Heart left ventricle (tissue), 13 donors: ENCODE data around the gene TLK2.

ENCODE experiments used
- POLR2A ChIP-seq, 2 donors: fragments of 450-650 bp; IDR thresholded peaks; one replicate each; pipeline ENCODE4 v1.6.1; 2017; ENCODE audit warnings: antibody characterized with exemption in 2 of 2, mild to moderate bottlenecking in 2 of 2, moderate library complexity in 2 of 2
- TF ChIP-seq, protein P1 (sequence below), 12 donors: fragments of 200-600 bp; sonication (generic) in 4 of 12; IDR thresholded peaks; one replicate each; pipeline versions ENCODE4 v1.5.0 to v1.8.0; 2018 to 2022; ENCODE audit warnings: antibody characterized with exemption in 12 of 12, mild to moderate bottlenecking in 5 of 12
- donor health status: ischemic (EF 13 %, LVEDD 7.1; RV severe dilation, severe dysfunction).
- donor health status: DM: no; HTN: yes; CAD: no.
- donor health status: DM: no; HTN: no; CAD: no.
- donor health status: ischemic (EF 25% LVEDD 6.9; RV normal size, moderate dysfunction).
- donor health status: ischemic (EF 25% LVEDD 5.7; RV mildly dilated, moderate dysfunction).
- donor health status: ischemic (EF 35%, LVEDD 5.7; RV mildly dilated, moderate dysfunction).
- donor health status: nonischemic (EF 11% LVEDD 7.7; RV severe dilation, severe dysfunction).
- donor health status: DM: yes; HTN: yes; CAD: no.
- donor health status: PGD.
- donor health status: ischemic (EF 29% LVEDD 5.4; RV normal size, mild dysfunction).
- donor health status: nonischemic (EF 23%, LVEDD 6.1; RV moderate dilation, normal function).

GRCh38 chr17:62648956-62649294 is 170.3 kb downstream of the TLK2 start:
- TF ChIP-seq, protein P1, sequence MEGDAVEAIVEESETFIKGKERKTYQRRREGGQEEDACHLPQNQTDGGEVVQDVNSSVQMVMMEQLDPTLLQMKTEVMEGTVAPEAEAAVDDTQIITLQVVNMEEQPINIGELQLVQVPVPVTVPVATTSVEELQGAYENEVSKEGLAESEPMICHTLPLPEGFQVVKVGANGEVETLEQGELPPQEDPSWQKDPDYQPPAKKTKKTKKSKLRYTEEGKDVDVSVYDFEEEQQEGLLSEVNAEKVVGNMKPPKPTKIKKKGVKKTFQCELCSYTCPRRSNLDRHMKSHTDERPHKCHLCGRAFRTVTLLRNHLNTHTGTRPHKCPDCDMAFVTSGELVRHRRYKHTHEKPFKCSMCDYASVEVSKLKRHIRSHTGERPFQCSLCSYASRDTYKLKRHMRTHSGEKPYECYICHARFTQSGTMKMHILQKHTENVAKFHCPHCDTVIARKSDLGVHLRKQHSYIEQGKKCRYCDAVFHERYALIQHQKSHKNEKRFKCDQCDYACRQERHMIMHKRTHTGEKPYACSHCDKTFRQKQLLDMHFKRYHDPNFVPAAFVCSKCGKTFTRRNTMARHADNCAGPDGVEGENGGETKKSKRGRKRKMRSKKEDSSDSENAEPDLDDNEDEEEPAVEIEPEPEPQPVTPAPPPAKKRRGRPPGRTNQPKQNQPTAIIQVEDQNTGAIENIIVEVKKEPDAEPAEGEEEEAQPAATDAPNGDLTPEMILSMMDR (IDR thresholded peaks at IDR 0.05), result no peak
- TF ChIP-seq POLR2A (IDR thresholded peaks at IDR 0.05), result no peak
